HG02885 (cell line): ENCODE data around the gene MPP1.
A peak's percentile ranks its signal among the peaks of the same experiment; 100 is the strongest.
"Not testable (repeated sequence)": the region's sequence is repeated elsewhere in the genome, so short reads cannot be mapped to it uniquely, and the experiment has no call there.

Experiments
- ATAC-seq: cut with Tn5 transposase; IDR thresholded peaks from one replicate; pipeline ENCODE4 v1.9.1; 2021; ENCODE audit warnings: mild to moderate bottlenecking; ENCODE audit not compliant: unreplicated experiment, poor library complexity

The MPP1 gene

GRCh38 chrX:154804957-154805695, at the start of gene MPP1:
Gene MPP1, minus strand, starts transcription at chrX:154805485. Its CDS starts 112 bp downstream, at chrX:154805373.
- ATAC-seq = peak; percentile 91

GRCh38 chrX:154850957-154851611, 45.8 kb upstream of the MPP1 start:
- ATAC-seq = no peak

GRCh38 chrX:154840856-154841255, 35.6 kb upstream of the MPP1 start:
- ATAC-seq = no peak

GRCh38 chrX:154836163-154836562, 30.9 kb upstream of the MPP1 start:
- no peak for ATAC-seq

GRCh38 chrX:154834562-154834961, 29.3 kb upstream of the MPP1 start, which contains the start of gene SMIM9:
Gene SMIM9, minus strand, starts transcription at chrX:154834662. Its CDS starts 3,806 bp downstream, at chrX:154830856.
- no peak for ATAC-seq

- ATAC-seq = no peak
Observed at GRCh38 chrX:154833746-154834274, 28.5 kb upstream of the MPP1 start.

GRCh38 chrX:154829926-154830442, 24.7 kb upstream of the MPP1 start:
- no peak for ATAC-seq

- no peak for ATAC-seq
Observed at GRCh38 chrX:154829134-154829533, 23.8 kb upstream of the MPP1 start.

GRCh38 chrX:154828016-154828408, 22.7 kb upstream of the MPP1 start:
- peak; percentile 9 for ATAC-seq

GRCh38 chrX:154827194-154828015, 22.1 kb upstream of the MPP1 start:
- ATAC-seq = peak; percentile 82

- not testable (repeated sequence) for ATAC-seq
Observed at GRCh38 chrX:154825586-154825985, 20.3 kb upstream of the MPP1 start.

- ATAC-seq = no peak
Observed at GRCh38 chrX:154824638-154825037, 19.4 kb upstream of the MPP1 start.

- ATAC-seq = no peak
Observed at GRCh38 chrX:154822029-154822428, 16.7 kb upstream of the MPP1 start.

GRCh38 chrX:154821523-154821922, 16.2 kb upstream of the MPP1 start:
- ATAC-seq = no peak

GRCh38 chrX:154819771-154820341, 14.6 kb upstream of the MPP1 start:
- peak; percentile 68 for ATAC-seq

- ATAC-seq = peak; percentile 32
Observed at GRCh38 chrX:154818916-154819770, 13.9 kb upstream of the MPP1 start.

GRCh38 chrX:154817048-154817618, 11.8 kb upstream of the MPP1 start:
- ATAC-seq = not testable (repeated sequence)

- not testable (repeated sequence) for ATAC-seq
Observed at GRCh38 chrX:154816326-154816898, 11.1 kb upstream of the MPP1 start.
